Activated CD4-positive, alpha-beta T cell treated with anti-CD3 and anti-CD28 coated beads for 1 hour (primary cell): ENCODE results near the gene AADACL4.

Experiments used
- DNase-seq: peaks from one replicate; pipeline ENCODE4 v3.0.0-alpha.2; 2020

Gene AADACL4

DNA sequence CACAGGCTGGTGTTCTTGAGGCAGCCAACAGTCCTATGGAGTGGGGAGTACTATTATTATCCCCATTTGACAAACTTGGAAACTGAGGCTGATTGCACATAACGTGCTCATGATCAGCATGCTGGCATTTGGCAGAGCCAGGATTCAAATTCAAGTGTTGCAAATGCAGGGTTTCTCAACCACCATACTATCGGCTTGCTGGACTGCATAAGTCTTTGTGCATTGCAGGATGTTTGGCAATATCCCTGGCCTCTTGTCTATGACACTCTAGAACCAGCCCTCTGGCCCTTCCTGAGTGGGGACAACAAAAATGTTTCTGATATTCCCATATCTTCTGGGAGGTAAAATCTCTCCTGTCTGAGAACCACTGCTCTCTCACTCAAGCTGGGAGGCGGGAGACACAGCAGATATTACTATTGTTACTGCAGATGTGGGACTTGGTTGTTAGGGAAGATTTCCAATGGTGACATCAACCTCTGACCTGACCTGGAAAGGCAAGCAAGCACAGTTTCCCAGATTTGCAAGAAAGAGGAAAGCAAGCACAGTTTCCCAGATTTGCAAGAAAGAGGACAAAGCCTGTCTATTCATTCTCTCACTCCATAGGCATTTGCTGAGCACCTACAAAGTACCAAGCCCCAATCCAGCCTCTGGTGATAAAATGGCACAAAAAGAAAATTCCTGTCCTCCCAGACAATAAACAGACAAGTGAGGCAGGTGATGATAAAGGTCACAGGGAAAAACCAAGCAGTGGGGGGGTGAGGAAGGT, 71.0 kb downstream of the AADACL4 start:
- DNase-seq, result no peak

DNA sequence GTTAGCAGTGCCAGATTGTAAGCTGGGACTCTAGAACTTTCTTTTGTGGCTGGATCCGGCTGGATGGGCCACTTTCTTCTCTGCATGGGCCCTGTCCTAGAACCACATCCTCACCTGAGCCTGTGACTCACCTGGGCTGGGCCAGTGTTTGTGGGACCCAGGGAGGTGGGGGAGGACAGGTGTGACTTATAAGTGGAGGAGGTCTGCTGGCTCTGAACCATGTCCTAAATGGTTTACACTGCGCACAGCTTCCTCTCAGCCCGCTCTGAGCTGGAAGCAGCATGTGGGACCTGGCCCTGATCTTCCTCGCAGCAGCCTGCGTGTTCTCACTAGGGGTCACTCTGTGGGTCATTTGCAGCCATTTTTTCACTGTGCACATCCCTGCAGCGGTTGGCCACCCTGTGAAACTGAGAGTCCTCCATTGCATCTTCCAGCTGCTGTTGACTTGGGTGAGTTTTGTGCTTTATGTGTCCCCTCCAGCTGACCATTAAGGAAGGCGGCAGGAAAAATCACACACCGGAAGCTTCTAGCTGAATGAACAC, 72.1 kb downstream of the AADACL4 start, which contains the start of gene AADACL3:
Gene AADACL3 (plus strand): TSS at position 215 of the 542 bp plus-strand sequence. CDS start 67 bp downstream, at position 282.
- no peak for DNase-seq
